ENCODE data around the gene CASS4. TPM values are rescaled to one million over a fixed set of nuclear protein-coding genes. Genes with fewer than 3 reads are reported as not detected.

The CASS4 gene
- total and polyA plus RNA-seq, 12 donors: 0.22 to 2.8 (median 0.59) TPM

DNA sequence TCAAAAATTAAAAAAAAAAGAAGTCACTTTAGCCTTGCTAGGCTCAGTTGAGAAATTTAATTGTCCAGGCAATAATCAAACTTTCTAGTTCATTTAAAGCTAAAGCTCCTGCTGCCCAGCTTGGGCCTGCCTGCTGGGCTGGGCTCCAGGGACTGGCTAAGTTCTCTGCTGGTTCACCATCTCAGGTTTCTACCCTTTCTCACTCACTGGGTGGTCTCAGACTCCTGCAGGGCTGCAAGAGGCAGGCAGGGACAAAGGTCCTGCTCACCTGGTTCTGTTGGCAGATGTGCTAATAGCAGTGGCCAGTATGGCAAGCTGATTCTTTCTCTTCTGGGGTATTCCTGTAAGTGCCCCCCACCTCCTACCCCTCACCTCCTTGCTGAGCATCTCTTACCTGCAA lies 35.2 kb downstream of the CASS4 start:
- intact Hi-C loops (cut with DNase I): no loop called here
- H3K27ac ChIP-seq: no peak overlapping the region
- ATAC-seq: no peak
- TF ChIP-seq, protein P1, sequence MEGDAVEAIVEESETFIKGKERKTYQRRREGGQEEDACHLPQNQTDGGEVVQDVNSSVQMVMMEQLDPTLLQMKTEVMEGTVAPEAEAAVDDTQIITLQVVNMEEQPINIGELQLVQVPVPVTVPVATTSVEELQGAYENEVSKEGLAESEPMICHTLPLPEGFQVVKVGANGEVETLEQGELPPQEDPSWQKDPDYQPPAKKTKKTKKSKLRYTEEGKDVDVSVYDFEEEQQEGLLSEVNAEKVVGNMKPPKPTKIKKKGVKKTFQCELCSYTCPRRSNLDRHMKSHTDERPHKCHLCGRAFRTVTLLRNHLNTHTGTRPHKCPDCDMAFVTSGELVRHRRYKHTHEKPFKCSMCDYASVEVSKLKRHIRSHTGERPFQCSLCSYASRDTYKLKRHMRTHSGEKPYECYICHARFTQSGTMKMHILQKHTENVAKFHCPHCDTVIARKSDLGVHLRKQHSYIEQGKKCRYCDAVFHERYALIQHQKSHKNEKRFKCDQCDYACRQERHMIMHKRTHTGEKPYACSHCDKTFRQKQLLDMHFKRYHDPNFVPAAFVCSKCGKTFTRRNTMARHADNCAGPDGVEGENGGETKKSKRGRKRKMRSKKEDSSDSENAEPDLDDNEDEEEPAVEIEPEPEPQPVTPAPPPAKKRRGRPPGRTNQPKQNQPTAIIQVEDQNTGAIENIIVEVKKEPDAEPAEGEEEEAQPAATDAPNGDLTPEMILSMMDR (IDR thresholded peaks at IDR 0.05): no peak
- H3K27me3 ChIP-seq: no peaks in the 10 kb centered on the region
- H3K4me3 ChIP-seq: no peak overlapping the region
- no peak for DNase-seq
- peaks cover 0 to 23% (median 4%) of the 10 kb centered on the region in 9 donors for H3K4me1 ChIP-seq
- peaks cover 0 to 33% (median 0%) of the 10 kb centered on the region in 9 donors for H3K36me3 ChIP-seq
- no peaks in the 10 kb centered on the region for H3K9me3 ChIP-seq

DNA sequence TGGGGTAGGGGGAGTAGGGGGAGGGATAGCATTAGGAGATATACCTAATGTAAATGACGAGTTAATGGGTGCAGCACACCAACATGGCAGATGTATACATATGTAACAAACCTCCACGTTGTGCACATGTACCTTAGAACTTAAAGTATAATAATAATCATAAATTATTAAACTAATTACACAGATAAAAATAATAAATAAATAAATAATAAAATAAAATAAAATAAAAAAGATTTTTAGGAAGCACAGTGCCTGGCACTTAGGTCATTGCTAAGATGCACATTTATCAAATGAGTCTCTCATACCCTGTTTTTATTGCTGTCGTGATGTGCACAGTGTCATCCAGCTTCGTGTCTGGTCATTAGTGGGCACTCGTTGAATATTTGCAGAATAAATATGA lies 37.4 kb downstream of the CASS4 start:
- 94 to 96% methylated on average over 5 of the region's 5 CpGs for WGBS, 2 donors
- H3K4me3 ChIP-seq: no peak overlapping the region
- no peak for DNase-seq
- H3K36me3 ChIP-seq: peaks cover 0 to 42% (median 0%) of the 10 kb centered on the region in 9 donors
- no peaks in the 10 kb centered on the region for H3K9me3 ChIP-seq
- H3K4me1 ChIP-seq: peaks cover 0 to 2% (median 0%) of the 10 kb centered on the region in 9 donors
- H3K27me3 ChIP-seq: no peaks in the 10 kb centered on the region
- TF ChIP-seq, protein P1 (IDR thresholded peaks at IDR 0.05): no peak
- intact Hi-C loops (cut with DNase I): no loop called here
- no peak overlapping the region for H3K27ac ChIP-seq
- no peak for ATAC-seq

DNA sequence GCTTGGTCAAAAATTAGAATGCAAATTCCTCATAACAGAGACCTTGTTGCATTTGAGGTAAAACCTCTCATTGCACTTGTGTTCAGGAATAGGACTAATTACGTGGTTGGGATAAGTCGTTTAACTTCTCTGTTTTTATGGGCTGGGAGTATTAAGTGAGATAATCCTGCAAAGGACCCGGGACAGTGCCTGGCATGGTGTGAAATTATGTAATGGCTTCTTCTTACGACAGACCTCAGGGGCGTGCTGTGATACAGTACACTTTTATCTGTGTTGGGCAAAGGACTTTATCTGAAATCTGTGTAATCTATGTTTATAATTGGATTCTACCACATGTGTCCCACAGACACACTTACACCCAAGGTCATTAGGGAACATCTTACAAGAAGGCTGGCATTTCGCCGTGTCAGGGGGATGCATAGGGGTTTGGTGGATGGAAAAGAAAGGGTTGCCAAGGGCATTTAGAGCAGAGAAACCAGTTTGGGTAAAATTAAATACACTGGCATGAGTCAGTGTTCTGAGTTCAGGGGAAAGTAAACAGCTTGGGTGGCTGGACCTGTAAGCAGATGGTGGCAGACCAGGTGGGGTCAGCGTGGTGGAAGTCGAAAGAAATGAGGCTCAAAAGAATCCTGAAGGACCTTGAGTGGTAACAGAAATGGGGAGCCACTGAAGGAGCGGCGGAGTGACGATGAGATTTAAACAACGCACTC lies 39.2 kb downstream of the CASS4 start:
- Histone ChIP-seq H3K27me3 (no peaks in the 10 kb centered on the region), H3K4me1 (no peaks in the 10 kb centered on the region), H3K36me3 (peaks cover 0 to 34% (median 0%) of the 10 kb centered on the region in 9 donors), H3K4me3 (no peak overlapping the region), H3K9me3 (no peaks in the 10 kb centered on the region), H3K27ac (no peak overlapping the region)
- 84% methylated on average over 13 of the region's 13 CpGs for WGBS, 2 donors
- TF ChIP-seq, protein P1 (IDR thresholded peaks at IDR 0.05): no peak
- ATAC-seq (no peak), DNase-seq (no peak)
- intact Hi-C loops (cut with DNase I): no loop called here

DNA sequence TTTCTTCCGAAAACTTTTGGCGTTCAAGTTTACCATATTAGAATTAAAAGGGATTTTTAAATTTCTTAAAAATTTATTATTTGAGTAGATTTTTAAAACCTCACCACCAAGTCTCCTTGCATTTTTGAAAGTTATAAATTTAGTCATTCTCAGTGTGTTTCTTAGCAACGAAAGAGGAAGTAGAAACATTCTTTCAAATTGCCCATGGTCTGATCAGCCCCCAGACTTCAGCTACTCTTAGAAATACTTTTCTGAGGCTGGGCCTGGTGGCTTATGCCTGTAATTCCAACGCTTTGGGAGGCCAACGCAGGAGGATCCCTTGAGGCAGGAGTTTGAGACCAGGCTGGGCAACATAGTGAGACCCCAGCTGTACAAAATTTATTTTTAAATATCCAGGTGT lies 41.3 kb downstream of the CASS4 start:
- Histone ChIP-seq H3K27ac (no peak overlapping the region), H3K36me3 (peaks cover 0 to 28% (median 0%) of the 10 kb centered on the region in 9 donors), H3K4me1 (no peaks in the 10 kb centered on the region), H3K9me3 (no peaks in the 10 kb centered on the region), H3K27me3 (no peaks in the 10 kb centered on the region), H3K4me3 (no peak overlapping the region)
- no peak for DNase-seq
- 77 to 86% methylated on average over 5 of the region's 5 CpGs for WGBS, 2 donors
- ATAC-seq: no peak
- TF ChIP-seq, protein P1 (IDR thresholded peaks at IDR 0.05): no peak
- intact Hi-C loops (cut with DNase I): no loop called here

All from heart right ventricle (tissue), 16 donors.